Adrenal gland (tissue), 5 donors: ENCODE measurements around the gene ELP5.

Experiments
- POLR2A ChIP-seq, 2 donors: fragments of 450-650 bp; IDR thresholded peaks; one replicate each; pipeline ENCODE4 v1.6.1; 2017; ENCODE audit warnings: antibody characterized with exemption in 2 of 2, mild to moderate bottlenecking in 2 of 2, moderate library complexity in 1 of 2
- TF ChIP-seq, protein P1 (sequence below), 6 experiments: fragments of 450-650 bp in 4 of 6; fragments of 200-600 bp in 2 of 6; sonication (generic) in 1 of 6; IDR thresholded peaks; 1 replicate in 5 of 6; 2 replicates in 1 of 6; pipeline versions ENCODE4 v1.5.1 to v1.8.0; 2016 to 2021; ENCODE audit warnings: antibody characterized with exemption in 6 of 6, mild to moderate bottlenecking in 2 of 6, moderate library complexity in 1 of 6
- donor health status: DM: no; HTN: no; CAD: no.

DNA sequence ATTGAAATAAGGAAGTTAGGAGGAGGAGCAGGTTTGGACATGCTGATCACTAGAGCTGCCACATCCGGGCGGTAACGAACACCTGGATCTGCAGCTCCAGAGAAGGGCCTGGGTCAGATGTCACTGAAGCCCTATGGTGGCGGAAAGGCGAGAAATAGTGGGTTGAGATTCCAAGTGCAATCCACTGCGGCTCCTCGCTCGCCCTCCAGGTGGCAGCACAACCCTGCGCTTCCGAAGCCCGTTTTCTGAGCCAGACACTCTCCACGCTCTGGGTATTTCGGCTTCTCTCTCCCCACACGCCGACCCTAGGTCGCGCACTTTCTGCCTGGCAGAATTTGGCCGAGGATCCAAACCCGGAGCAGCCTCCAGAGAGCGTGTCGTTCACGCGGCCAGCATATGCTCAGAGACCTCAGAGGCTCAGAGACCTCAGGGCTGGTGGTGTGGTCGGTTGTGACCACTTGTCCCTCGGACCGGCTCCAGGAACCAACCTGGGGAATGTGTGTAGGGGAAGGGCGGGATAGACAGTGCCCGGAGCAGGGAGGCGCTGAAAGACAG, 28.6 kb downstream of the ELP5 start:
- TF ChIP-seq, protein P1, sequence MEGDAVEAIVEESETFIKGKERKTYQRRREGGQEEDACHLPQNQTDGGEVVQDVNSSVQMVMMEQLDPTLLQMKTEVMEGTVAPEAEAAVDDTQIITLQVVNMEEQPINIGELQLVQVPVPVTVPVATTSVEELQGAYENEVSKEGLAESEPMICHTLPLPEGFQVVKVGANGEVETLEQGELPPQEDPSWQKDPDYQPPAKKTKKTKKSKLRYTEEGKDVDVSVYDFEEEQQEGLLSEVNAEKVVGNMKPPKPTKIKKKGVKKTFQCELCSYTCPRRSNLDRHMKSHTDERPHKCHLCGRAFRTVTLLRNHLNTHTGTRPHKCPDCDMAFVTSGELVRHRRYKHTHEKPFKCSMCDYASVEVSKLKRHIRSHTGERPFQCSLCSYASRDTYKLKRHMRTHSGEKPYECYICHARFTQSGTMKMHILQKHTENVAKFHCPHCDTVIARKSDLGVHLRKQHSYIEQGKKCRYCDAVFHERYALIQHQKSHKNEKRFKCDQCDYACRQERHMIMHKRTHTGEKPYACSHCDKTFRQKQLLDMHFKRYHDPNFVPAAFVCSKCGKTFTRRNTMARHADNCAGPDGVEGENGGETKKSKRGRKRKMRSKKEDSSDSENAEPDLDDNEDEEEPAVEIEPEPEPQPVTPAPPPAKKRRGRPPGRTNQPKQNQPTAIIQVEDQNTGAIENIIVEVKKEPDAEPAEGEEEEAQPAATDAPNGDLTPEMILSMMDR (IDR thresholded peaks at IDR 0.05), result peak; percentile 85 to 99 (median 96)
- TF ChIP-seq POLR2A (IDR thresholded peaks at IDR 0.05), result peak in 1 of 2 donors; percentile 9
